ENCODE data around the gene ZMIZ1. TPM values are rescaled to one million over a fixed set of nuclear protein-coding genes. Genes with fewer than 3 reads are reported as not detected.

ZMIZ1 gene
- total and polyA plus RNA-seq, 12 donors = 6.6 to 113 (median 55.1) TPM

DNA sequence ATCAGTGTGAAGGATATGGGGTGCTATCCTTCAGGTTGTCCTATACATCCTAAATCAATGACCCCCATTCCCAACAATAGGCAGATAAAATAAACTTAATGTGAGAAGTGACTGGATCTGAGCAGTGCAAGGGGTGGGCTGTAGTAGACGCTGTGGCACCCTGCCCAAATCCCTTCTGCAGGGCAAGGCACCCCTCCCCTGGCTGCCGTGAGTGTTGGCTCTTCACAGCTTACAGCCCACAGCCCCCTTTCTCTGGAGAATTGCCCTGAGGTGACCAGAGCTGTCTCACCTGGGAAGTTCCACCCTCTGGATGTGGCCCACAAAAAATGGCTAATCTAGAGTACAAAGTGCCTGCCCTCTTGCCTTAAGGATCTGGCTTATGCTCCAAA is 252.7 kb downstream of the ZMIZ1 start:
- intact Hi-C loops (cut with DNase I) = no loop called here
- DNase-seq = no peak
- Histone ChIP-seq H3K9me3 (replicated peaks in 1 of 3) (no peaks in the 10 kb centered on the region), H3K36me3 (replicated peaks in 1 of 2) (no peaks in the 10 kb centered on the region), H3K4me3 (no peak overlapping the region), H3K27me3 (no peaks in the 10 kb centered on the region), H3K27ac (peak overlapping the region in 1 of 5 donors; percentile 65), H3K4me1 (replicated peaks in 1 of 2) (peaks cover 9% of the 10 kb centered on the region in 2 donors)
- no peak for TF ChIP-seq POLR2A (IDR thresholded peaks at IDR 0.05)
- no peak for TF ChIP-seq CTCF (IDR thresholded peaks at IDR 0.05)
- WGBS, 4 donors = 79 to 92% (median 89%) methylated on average over 2 of the region's 2 CpGs

- H3K4me1 ChIP-seq (replicated peaks in 1 of 2) = peaks cover 6 to 9% of the 10 kb centered on the region in 2 donors
Measured at GRCh38 chr10:79321951-79322350, 253.2 kb downstream of the ZMIZ1 start.

GRCh38 chr10:79322616-79323543 is 254.1 kb downstream of the ZMIZ1 start:
- intact Hi-C loops (cut with DNase I) = no loop called here
- no peak for TF ChIP-seq POLR2A (IDR thresholded peaks at IDR 0.05)
- TF ChIP-seq CTCF (IDR thresholded peaks at IDR 0.05) = no peak
- H3K4me3 ChIP-seq = no peak overlapping the region
- H3K9me3 ChIP-seq (replicated peaks in 1 of 3) = no peaks in the 10 kb centered on the region
- no peak overlapping the region for H3K27ac ChIP-seq
- no peaks in the 10 kb centered on the region for H3K36me3 ChIP-seq (replicated peaks in 1 of 2)
- WGBS, 4 donors = 77 to 82% (median 80%) methylated on average over 14 to 15 of the region's 15 CpGs
- H3K4me1 ChIP-seq (replicated peaks in 1 of 2) = peaks cover 0 to 2% of the 10 kb centered on the region in 2 donors
- no peaks in the 10 kb centered on the region for H3K27me3 ChIP-seq
- DNase-seq = peak in 5 of 7 donors; percentile 60 to 78 (median 71)

More at GRCh38 chr10:79321951-79322350, 253.2 kb downstream of the ZMIZ1 start:
- Histone ChIP-seq H3K27ac (no peak overlapping the region), H3K36me3 (replicated peaks in 1 of 2) (no peaks in the 10 kb centered on the region), H3K27me3 (no peaks in the 10 kb centered on the region), H3K4me3 (no peak overlapping the region), H3K9me3 (replicated peaks in 1 of 3) (no peaks in the 10 kb centered on the region)
- DNase-seq = no peak
- no peak for TF ChIP-seq POLR2A (IDR thresholded peaks at IDR 0.05)
- no peak for TF ChIP-seq CTCF (IDR thresholded peaks at IDR 0.05)
- intact Hi-C loops (cut with DNase I) = no loop called here

- intact Hi-C loops (cut with DNase I) = no loop called here
- WGBS, 4 donors = 73 to 100% (median 86%) methylated on average over 1 of the region's 1 CpG
- DNase-seq = no peak
- H3K4me1 ChIP-seq (replicated peaks in 1 of 2) = no peaks in the 10 kb centered on the region
- no peaks in the 10 kb centered on the region for H3K9me3 ChIP-seq (replicated peaks in 1 of 3)
- H3K4me3 ChIP-seq = no peak overlapping the region
- H3K27ac ChIP-seq = no peak overlapping the region
- H3K36me3 ChIP-seq (replicated peaks in 1 of 2) = no peaks in the 10 kb centered on the region
- no peaks in the 10 kb centered on the region for H3K27me3 ChIP-seq
- no peak for TF ChIP-seq CTCF (IDR thresholded peaks at IDR 0.05)
- no peak for TF ChIP-seq POLR2A (IDR thresholded peaks at IDR 0.05)
Measured at GRCh38 chr10:79323602-79324001, 254.8 kb downstream of the ZMIZ1 start.

Data from adrenal gland (tissue), 12 donors.